ENCODE results near the gene PALS1.

- TF ChIP-seq CTCF (IDR thresholded peaks at IDR 0.05; ENCODE audit: insufficient read depth, low read length, poor library complexity, severe bottlenecking) = no peak
- no peak for TF ChIP-seq EZH2phosphoT487 (conservative IDR thresholded peaks at IDR 0.05; ENCODE audit: low read length)
Measured at GRCh38 chr14:67199016-67199415, 42.2 kb upstream of the PALS1 start.

Data from SU-DHL-6 (cell line).